Bronchus fibroblast of lung (primary cell): ENCODE results near the gene MYO1D. TPM values are rescaled to one million over a fixed set of nuclear protein-coding genes. Genes with fewer than 3 reads are reported as not detected.

Experiments
- total RNA-seq: library from RNA; depleted of rRNA; stranded (reverse); fragments of >200 nt; gene quantifications from 2 replicates; pipeline ENCODE4 v1.2.3, GENCODE V29; 2015

Gene MYO1D
- total RNA-seq = 2.0 and 2.2 TPM in 2 replicates

DNA sequence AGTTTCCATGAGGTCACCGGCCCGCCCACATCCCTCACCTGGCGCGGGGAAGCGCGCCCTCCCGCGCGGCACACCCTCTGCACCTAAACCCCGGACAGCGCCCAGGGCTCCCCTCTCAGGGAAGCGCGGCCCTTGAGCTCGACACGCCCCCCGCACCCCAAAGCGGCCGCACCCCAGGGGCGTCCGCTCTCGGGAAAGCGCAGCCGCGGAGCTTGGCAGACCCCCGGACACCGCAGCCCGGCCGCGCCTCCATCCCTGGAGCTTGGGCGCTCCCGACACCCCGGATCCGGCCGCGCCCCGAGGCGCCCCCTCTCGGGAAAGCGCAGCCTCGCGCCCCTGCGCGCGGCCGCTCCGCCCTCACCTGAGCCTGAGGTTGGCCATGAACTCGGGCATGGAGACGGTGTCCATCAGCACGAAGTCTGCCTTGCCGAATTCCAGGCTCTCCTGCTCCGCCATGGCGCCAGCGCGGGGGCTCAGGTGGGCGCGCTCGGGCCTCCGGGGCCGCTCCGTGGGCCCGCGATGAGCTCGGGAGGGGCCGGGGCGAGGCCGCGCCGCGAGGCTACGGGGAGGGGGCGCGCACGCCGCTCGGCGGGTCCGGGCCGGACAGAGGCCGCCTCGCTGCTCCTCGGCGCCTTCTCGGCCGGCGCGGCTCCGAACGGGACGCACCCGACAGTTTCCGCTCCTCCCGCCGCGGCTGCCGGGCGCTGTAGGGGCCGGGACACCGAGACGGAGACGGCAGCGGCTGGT, at the start of gene MYO1D:
TSS of gene MYO1D (minus strand) at position 708 of the 747 bp plus-strand sequence. CDS start at position 456, 252 bp downstream.

GRCh38 chr17:32486701-32487472, 390.0 kb downstream of the MYO1D start, which contains the start of gene CDK5R1:
CDK5R1 (plus strand) TSS chr17:32486993; CDS start chr17:32487621, 628 bp downstream.

DNA sequence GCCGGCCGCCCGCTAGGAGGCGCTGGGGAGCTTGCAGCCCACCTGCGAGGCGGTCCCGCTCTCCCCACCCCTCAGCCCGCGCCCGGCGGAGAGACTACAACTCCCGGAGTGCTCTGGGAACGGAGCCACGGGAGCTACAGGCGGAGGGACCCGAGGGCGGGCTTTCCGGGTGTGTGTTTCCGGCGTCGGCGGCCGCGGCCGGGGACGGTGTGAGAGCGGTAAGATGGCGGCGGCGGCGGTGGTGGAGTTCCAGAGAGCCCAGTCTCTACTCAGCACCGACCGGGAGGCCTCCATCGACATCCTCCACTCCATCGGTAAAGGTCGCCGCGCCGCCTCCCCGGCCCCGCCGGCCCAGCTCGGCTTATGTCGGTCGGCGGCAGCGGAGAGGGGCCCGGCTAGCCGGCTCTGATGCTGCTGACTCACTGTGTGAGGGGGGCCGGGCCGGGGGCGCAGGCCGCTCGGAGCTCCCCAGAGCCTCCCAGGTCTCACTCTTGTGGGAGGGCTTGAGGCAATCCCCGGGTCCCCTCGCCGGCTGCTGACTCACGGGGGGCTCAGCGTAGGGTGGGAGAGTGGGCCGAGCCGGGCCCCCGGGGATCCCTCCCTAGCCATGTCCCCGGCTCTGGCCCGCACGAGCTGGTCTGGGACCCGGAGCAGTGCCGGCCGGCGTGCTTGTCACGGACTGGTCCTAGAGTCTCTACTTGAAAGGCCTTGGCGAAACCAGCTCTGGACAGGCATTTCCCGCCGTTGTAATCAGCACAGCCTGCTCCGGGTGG, 432.4 kb downstream of the MYO1D start, which contains the start of gene PSMD11:
TSS of gene PSMD11 (plus strand) at position 210 of the 773 bp plus-strand sequence. CDS start at position 224, 14 bp downstream.

Other genes with a start within 250 kb of the MYO1D start
- 115 and 139 TPM in 2 replicates for gene TMEM98, start 51.0 kb upstream of the MYO1D start, total RNA-seq
- gene SPACA3, start 114.7 kb upstream of the MYO1D start, total RNA-seq = not detected in 2 replicates